Measurements from ENCODE around the gene FICD.

DNA sequence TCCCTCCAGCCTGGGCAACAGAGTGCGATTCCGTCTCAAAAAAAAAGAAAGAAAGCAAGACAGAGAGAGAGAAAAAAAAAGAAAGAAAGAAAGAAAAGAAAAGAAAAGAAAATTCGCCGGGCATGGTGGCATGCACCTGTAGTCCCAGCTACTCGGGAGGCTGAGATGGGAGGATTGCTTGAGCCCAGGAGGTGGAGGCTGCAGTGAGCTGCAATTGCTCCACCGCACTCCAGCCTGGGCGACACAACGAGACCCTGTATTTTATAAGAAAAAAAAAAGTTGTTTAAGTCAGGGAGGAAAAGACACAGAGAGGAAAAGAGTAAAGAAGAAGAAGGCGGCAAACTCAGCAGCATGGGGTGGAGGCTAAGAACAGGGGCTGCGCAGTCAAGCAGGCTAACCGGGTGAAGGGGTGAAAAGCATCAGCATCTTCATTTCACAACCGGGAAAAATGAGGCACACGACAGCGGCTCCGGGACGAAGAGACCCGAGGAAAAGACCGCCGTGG is 557 bp upstream of the FICD start:
- TF ChIP-seq, protein P1, sequence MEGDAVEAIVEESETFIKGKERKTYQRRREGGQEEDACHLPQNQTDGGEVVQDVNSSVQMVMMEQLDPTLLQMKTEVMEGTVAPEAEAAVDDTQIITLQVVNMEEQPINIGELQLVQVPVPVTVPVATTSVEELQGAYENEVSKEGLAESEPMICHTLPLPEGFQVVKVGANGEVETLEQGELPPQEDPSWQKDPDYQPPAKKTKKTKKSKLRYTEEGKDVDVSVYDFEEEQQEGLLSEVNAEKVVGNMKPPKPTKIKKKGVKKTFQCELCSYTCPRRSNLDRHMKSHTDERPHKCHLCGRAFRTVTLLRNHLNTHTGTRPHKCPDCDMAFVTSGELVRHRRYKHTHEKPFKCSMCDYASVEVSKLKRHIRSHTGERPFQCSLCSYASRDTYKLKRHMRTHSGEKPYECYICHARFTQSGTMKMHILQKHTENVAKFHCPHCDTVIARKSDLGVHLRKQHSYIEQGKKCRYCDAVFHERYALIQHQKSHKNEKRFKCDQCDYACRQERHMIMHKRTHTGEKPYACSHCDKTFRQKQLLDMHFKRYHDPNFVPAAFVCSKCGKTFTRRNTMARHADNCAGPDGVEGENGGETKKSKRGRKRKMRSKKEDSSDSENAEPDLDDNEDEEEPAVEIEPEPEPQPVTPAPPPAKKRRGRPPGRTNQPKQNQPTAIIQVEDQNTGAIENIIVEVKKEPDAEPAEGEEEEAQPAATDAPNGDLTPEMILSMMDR (IDR thresholded peaks at IDR 0.05) = no peak
- no peak for TF ChIP-seq EZH2 (IDR thresholded peaks at IDR 0.05)
- no peak for TF ChIP-seq EZH2phosphoT487 (IDR thresholded peaks at IDR 0.05)
